Measurements from ENCODE around the gene DUS1L.

DUS1L gene

DNA sequence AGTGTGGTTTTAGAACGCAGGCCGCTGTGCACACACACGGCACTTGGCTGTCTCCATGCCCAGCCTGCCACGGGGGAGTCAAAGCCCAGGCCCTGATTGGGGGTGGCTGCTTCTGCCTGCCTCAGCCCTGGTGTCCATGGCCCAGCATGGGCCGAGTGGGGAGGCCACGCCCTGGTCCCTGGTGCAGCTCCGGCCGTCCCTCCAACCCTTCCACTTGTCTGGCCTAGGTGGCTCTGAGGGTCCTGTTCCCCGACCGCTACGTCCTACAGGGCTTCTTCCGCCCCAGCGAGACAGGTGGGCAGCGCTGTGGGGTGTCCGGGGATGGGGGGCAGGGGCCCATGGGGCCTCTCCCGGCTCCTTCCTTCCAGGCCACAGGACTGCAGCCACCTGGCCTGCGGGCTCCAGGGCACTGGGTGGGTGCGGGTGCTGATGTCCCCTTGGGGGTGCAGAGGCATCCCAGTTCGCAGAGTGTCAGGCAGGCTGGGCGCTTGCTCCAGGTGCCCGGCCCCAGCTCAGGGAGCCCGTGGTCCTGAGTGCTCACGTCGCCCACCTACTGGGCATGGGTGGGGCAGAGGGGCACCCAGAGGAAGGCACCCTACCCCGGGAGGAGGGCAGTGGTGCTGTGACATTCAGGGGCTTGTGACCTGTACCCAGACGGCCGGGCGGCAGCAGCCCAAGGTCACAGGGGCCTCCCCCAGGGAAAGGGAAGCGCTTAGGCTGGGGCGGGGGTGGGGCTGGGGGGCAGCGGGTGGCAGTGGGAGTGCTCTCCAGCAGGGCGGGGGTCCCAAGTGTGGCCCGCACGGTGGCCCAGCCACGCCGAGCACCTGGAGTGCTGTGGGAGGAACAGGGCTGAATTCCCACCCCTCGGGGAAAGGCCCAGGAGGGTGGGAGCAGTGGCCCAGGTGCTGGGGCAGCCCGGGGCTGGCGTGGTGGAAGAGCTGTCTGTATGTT, 54.8 kb downstream of the DUS1L start:
- DNase-seq (ENCODE audit: low spot score) = no peak
- TF ChIP-seq, protein P1, sequence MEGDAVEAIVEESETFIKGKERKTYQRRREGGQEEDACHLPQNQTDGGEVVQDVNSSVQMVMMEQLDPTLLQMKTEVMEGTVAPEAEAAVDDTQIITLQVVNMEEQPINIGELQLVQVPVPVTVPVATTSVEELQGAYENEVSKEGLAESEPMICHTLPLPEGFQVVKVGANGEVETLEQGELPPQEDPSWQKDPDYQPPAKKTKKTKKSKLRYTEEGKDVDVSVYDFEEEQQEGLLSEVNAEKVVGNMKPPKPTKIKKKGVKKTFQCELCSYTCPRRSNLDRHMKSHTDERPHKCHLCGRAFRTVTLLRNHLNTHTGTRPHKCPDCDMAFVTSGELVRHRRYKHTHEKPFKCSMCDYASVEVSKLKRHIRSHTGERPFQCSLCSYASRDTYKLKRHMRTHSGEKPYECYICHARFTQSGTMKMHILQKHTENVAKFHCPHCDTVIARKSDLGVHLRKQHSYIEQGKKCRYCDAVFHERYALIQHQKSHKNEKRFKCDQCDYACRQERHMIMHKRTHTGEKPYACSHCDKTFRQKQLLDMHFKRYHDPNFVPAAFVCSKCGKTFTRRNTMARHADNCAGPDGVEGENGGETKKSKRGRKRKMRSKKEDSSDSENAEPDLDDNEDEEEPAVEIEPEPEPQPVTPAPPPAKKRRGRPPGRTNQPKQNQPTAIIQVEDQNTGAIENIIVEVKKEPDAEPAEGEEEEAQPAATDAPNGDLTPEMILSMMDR (IDR thresholded peaks at IDR 0.05; ENCODE audit: extremely low read depth, insufficient read depth, missing control alignments) = no peak
- in situ Hi-C loops (cut with MboI; ENCODE audit: low pct_unique_long_range_greater_than_20kb, low sequenced_read_pairs, unreplicated experiment) = no loop called here

DNA sequence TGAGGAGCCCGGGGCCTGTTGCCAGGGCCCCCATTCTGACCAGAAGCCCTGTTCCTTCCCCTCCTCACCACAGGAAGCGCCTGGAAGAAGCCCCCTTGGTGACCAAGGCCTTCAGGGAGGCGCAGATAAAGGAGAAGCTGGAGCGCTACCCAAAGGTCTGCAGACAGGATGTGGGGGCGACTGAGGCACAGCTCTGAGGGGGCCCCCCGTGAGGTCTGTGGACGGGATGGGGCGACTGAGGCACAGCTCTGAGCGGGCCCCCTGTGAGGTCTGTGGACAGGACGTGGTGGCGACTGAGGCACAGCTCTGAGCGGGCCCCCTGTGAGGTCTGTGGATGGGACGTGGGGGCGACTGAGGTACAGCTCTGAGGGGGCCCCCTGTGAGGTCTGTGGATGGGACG, 56.2 kb downstream of the DUS1L start:
- no peak for DNase-seq (ENCODE audit: low spot score)
- in situ Hi-C loops (cut with MboI; ENCODE audit: low pct_unique_long_range_greater_than_20kb, low sequenced_read_pairs, unreplicated experiment) = no loop called here
- TF ChIP-seq, protein P1 (IDR thresholded peaks at IDR 0.05; ENCODE audit: extremely low read depth, insufficient read depth, missing control alignments) = no peak

DNA sequence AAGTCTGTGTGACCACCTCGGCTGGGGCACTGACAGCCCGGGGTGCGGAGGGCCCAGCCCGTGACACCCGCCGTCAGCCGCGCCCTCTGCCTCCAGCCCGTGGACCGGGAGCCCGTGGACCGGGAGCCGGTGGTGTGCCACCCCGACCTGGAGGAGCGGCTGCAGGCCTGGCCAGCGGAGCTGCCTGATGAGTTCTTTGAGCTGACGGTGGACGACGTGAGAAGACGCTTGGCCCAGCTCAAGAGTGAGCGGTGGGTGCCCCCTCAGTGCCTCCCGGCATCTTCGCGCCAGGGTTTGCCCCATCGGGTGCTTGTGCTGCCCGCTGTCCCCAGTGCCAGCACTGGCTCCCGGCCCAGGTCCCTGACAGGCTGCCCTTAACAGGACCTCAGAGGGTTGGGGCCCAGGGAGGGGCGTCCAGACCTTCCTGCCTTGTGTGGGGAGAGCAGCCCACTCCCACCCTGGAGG, 56.6 kb downstream of the DUS1L start:
- DNase-seq (ENCODE audit: low spot score) = no peak
- TF ChIP-seq, protein P1 (IDR thresholded peaks at IDR 0.05; ENCODE audit: extremely low read depth, insufficient read depth, missing control alignments) = no peak
- in situ Hi-C loops (cut with MboI; ENCODE audit: low pct_unique_long_range_greater_than_20kb, low sequenced_read_pairs, unreplicated experiment) = no loop called here

DNA sequence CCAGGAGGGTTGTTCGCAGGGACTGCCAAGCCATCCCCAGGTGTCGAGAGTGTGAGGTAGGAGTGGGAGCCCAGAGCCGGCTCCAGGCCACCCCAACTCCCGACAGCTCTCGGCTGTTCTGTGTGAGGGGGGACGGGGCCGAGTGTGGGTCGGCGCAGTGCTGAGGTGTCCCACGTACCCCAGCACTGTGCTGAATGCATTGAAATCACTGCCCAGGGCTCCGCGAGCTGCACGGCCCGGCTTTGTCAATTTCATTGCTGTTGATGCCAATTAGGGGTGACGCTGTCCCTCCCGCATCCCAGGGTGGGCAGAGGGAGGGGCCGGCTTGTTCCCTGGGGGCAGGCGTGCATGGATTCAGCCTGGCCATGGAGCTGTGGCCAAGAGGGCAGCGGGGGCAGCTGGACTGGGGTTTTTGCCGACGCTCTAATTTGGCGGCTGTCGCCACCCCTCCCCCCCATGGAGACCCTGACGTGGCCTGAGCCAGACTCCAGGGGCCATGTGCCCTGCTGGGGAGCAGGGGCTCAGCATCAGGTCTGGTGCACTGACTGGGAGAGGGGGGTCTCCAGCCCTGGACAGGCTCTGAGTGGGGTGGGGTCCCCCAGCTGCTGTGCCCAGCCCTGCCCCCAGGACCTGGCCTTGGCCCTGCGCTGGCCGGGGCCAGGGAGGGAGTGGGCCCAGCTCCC, 57.2 kb downstream of the DUS1L start:
- in situ Hi-C loops (cut with MboI; ENCODE audit: low pct_unique_long_range_greater_than_20kb, low sequenced_read_pairs, unreplicated experiment) = no loop called here
- DNase-seq (ENCODE audit: low spot score) = no peak

More for the DNA sequence above, 57.2 kb downstream of the DUS1L start:
- TF ChIP-seq, protein P1 (IDR thresholded peaks at IDR 0.05; ENCODE audit: extremely low read depth, insufficient read depth, missing control alignments) = no peak

Measured in GM13977 (cell line).